ENCODE data around the gene ZNF521.

GRCh38 chr18:25042641-25043051 is 309.3 kb downstream of the ZNF521 start:
- no peak for TF ChIP-seq TOX (CRISPR knock-in tag; IDR thresholded peaks at IDR 0.05; ENCODE audit: borderline replicate concordance)
- TF ChIP-seq PATZ1 (CRISPR knock-in tag; IDR thresholded peaks at IDR 0.05; ENCODE audit: borderline replicate concordance): no peak
- no peak for TF ChIP-seq ISL1 (CRISPR knock-in tag; IDR thresholded peaks at IDR 0.05)
- no peak for TF ChIP-seq ZNF8 (CRISPR knock-in tag; IDR thresholded peaks at IDR 0.05)
- TF ChIP-seq ZFP30 (CRISPR knock-in tag; IDR thresholded peaks at IDR 0.05): no peak
- TF ChIP-seq CREB5 (CRISPR knock-in tag; IDR thresholded peaks at IDR 0.05; ENCODE audit: low read depth): no peak

Data from SK-N-SH treated with all-trans-retinoic acid at 6 μM for 48 hours (cell line).